Stimulated activated naive CD4-positive, alpha-beta T cell treated with Interleukin-2 at 50 U/mL for 16 hours (primary cell): ENCODE measurements around the gene PGPEP1.
"Not testable (repeated sequence)": the region's sequence is repeated elsewhere in the genome, so short reads cannot be mapped to it uniquely, and the experiment has no call there.

Experiments
- DNase-seq: peaks from one replicate; lab custom pipeline; 2025; lab: John Stamatoyannopoulos, UW

PGPEP1 gene

DNA sequence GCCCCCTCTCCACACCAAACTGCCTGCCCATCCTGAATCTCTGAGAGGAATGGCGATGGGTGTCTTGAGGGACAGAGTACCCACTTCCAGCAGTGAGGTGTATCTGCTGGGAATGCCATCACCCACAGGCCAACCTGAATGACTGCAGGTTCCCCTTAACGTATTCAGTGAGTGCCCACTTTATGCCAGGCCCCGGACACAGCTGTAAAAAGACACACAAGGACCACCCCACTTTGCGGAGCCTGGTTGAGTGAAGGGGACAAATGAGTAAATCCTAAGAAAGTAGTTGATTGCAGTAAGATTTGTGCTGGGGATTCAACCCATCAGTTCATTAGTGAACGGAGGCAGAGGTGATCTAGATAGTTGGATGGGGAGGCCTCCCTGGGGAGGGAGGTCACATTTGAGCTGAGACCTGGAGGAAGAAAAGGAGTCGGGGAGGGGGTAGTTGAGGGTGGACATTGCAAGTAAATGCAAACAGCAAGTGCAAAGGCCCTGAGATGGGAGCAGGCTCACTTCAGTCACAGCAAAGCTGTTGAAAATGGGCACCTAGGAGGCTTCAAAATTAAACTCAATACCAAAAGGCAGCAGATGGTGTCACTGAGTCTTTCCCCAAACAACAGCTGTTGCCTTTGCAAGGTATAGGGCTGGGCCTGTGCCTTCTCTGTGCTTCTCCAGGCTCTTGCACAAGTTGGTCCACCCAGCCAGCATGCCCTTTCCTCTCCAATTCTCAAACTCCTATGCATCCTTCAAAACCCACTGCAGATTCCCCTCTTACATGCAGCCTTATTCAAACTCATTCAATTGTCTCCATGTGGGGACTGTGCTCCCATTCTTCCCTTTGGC is 49.9 kb downstream of the PGPEP1 start:
- no peak for DNase-seq

GRCh38 chr19:18391509-18392075 is 51.2 kb downstream of the PGPEP1 start:
- DNase-seq: no peak

- DNase-seq: no peak
These were observed 52.0 kb downstream of the PGPEP1 start for GRCh38 chr19:18392417-18392816.

- DNase-seq: no peak
These were observed 52.5 kb downstream of the PGPEP1 start for GRCh38 chr19:18392926-18393325.

- DNase-seq: no peak
These were observed 53.4 kb downstream of the PGPEP1 start for GRCh38 chr19:18393836-18394235.

- no peak for DNase-seq
These were observed 56.3 kb downstream of the PGPEP1 start for GRCh38 chr19:18396471-18397241.

GRCh38 chr19:18397242-18398202 is 57.1 kb downstream of the PGPEP1 start, which contains the start of gene LRRC25:
Gene LRRC25 (minus strand): TSS chr19:18397622. CDS start chr19:18396963, 659 bp downstream.
- DNase-seq: no peak

DNA sequence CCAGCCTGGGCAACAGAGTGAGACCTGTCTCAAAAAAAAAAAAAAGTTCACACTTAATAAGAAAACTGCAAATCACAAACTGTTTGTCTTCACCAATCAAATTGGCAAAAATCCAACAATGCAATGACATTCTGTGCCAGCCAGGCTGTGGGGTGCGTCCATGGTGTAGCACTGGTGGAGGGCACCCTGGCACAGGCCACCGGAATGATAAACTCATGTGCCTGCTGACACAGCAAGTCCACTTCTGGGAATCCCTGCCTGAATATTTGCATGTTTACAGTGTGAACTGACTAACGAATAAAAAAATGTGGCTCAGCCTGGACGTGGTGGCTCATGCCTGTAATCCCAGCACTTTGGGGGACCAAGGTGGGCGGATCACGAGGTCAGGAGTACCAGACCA is 58.6 kb downstream of the PGPEP1 start:
- DNase-seq: no peak

GRCh38 chr19:18401580-18402112 is 61.2 kb downstream of the PGPEP1 start:
- no peak for DNase-seq

DNA sequence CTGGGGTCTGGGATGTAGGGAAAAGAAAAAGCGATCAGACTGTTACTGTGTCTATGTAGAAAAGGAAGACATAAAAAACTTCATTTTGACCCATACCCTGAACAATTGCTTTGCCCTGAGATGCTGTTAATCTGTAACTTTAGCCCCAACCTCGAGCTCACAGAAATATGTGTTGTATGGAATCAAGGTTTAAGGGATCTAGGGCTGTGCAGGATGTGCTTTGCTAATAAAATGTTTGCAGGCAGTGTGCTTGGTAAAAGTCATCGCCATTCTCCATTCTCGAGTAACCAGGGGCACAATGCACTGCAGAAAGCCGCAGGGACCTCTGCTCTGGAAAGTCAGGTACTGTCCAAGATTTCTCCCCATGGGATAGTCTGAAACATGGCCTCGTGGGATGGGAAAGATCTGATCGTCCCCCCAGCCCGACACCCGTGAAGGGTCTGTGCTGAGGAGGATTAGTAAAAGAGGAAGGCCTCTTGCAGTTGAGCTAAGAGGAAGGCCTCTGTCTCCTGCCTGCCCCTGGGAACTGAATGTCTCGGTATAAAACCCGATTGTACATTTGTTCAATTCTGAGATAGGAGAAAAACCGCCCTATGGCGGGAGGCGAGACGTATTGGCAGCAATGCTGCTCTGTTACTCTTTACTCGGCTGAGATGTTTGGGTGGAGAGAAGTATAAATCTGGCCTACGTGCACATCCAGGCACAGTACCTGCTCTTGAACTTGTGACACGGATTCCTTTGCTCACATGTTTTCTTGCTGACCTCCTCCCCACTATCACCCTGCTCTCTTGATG is 62.3 kb downstream of the PGPEP1 start:
- not testable (repeated sequence) for DNase-seq

DNA sequence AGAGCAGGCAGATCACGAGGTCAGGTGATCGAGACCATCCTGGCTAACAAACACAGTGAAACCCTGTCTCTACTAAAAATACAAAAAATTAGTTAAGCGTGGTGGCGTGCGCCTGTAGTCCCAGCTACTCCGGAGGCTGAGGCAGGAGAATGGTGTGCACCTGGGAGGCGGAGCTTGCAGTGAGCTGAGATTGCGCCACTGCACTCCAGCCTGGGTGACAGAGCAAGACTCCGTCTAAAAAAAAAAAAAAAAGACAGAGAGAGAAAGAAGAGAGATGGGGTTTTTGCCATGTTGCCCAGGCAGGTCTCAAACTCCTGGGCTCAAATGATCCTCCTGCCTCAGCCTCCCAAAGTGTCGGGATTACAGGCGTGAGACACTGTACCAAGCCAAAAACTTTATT is 65.4 kb downstream of the PGPEP1 start:
- not testable (repeated sequence) for DNase-seq

DNA sequence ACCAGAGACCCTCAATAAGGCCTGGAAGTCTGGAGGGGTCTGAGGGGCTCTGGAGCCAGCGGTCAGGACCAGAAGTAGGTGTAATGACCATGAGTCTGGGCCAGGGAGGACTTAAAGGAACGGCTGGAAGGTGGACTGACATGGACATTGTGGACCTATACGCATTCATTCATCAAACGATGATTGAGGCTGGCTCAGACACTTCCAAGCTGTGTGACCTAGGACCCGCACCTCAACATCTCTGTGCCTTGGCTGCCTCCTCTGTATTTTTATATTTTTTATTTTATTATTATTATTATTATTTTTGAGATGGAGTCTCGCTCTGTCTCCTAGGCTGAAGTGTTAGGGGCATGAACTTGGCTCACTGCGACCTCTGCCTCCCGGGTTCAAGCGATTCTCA is 66.4 kb downstream of the PGPEP1 start:
- DNase-seq: no peak

DNA sequence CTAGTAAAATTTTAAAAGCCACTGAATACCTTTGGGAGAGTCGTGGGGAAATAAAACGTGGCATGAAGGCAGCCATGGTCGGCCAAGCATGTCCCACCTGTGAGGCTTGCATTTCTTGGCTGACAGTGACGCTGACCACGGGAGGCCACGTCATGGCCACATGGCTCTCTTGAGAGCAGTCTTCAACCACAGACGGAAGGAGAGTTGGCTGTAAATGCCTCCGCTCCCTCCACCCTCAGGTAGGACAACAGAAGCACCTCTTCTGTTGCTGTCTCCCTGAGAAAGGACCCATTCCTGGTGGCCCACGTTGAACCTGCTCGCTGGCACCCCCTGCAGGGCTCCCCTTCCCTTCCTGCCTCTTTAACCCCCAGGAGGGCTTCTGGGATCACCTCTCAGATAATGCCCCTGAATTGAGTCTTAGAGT is 67.7 kb downstream of the PGPEP1 start:
- no peak for DNase-seq

DNA sequence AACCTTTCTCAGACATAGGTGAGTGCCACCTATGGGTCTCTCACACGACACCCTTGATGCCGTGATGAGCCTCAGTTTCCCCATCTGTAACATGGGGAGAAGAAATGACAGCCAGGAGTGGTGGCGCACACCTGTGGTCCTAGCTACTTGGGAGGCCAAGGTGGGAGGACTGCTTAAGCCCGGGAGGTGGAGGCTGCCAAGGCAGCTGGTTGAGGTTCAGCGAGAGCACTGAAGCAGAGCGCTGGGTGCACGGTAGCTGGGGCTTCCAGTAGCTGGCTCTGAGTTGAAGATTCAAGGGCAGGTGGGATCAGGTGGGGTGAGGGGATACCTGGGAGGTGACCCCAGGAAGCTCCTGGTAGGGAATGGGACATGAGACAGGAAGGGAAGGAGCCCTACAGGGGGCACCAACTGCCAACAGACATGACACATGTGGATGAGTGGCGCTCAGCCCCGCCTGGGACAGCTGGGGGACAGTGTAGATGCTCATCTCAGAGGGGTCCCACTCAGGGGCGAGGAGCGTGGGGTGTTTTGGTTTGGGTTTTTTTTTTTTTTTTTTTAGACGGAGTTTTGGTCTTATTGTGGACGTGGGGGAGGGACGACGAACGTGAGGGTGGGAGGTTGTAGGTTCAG is 72.3 kb downstream of the PGPEP1 start:
- DNase-seq: no peak

DNA sequence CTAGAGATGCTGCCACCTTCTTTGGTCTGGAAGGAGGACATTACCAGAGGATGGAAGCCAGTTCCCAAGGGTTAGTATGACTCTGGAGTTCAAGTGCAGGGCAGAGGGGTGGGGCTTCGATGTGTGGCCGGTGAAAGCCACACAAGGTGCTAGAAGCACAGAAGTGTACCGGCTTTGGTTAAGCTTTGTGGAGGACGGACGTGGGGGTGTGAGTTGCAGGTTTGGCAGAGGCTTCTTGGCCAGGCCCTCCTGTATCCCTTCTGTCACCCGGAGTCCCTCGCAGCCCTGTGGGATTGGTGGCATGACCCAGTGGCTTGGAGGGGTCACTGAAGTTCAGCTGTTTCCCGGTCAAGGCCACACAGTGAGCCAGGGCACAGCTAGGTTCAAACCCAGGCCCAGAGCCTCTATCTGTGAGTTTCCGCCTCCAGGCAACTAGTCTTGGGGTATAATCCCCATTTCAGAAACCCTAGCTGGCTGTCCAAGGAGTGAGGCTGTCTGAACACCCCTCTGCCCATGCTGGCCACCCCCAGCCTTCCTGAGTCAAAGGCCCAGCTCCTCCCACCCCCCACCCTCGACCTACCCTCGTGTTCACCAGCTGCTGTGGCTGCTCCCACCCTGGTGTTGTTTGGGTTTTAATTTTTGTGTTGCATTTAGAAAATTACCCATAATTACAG is 74.2 kb downstream of the PGPEP1 start:
- no peak for DNase-seq

- no peak for DNase-seq
These were observed 74.9 kb downstream of the PGPEP1 start for GRCh38 chr19:18415178-18415867.

GRCh38 chr19:18416778-18417249 is 76.4 kb downstream of the PGPEP1 start:
- DNase-seq: peak; percentile 66

- peak; percentile 41 for DNase-seq
These were observed 77.0 kb downstream of the PGPEP1 start for GRCh38 chr19:18417250-18418028.
